CD4-positive, alpha-beta T cell treated with Interleukin-15 for 1 hour (primary cell): ENCODE measurements around the gene EPB41L3.
A peak's percentile ranks its signal among the peaks of the same experiment; 100 is the strongest.
"Not testable (repeated sequence)": the region's sequence is repeated elsewhere in the genome, so short reads cannot be mapped to it uniquely, and the experiment has no call there.

Experiments
- DNase-seq: peaks from one replicate; pipeline ENCODE4 v3.0.0-alpha.2; 2020

The EPB41L3 gene

GRCh38 chr18:5543773-5544389 lies at the start of gene EPB41L3:
Gene EPB41L3, minus strand, starts transcription at chr18:5543997. Its CDS starts 54,814 bp downstream, at chr18:5489183.
- DNase-seq, result peak; percentile 44

- no peak for DNase-seq
Measured at GRCh38 chr18:5588529-5588928, 44.7 kb upstream of the EPB41L3 start.

GRCh38 chr18:5585653-5586052 lies 41.9 kb upstream of the EPB41L3 start:
- DNase-seq, result no peak

GRCh38 chr18:5584746-5585417 lies 41.1 kb upstream of the EPB41L3 start:
- DNase-seq, result no peak

- DNase-seq, result peak; percentile 25
Measured at GRCh38 chr18:5582849-5583681, 39.3 kb upstream of the EPB41L3 start.

GRCh38 chr18:5582076-5582475 lies 38.3 kb upstream of the EPB41L3 start:
- DNase-seq, result no peak

- no peak for DNase-seq
Measured at GRCh38 chr18:5574843-5575242, 31.0 kb upstream of the EPB41L3 start.

- no peak for DNase-seq
Measured at GRCh38 chr18:5571666-5572065, 27.9 kb upstream of the EPB41L3 start.

GRCh38 chr18:5570613-5571012 lies 26.8 kb upstream of the EPB41L3 start:
- DNase-seq, result not testable (repeated sequence)

GRCh38 chr18:5568416-5568815 lies 24.6 kb upstream of the EPB41L3 start:
- no peak for DNase-seq

GRCh38 chr18:5558851-5559250 lies 15.1 kb upstream of the EPB41L3 start:
- DNase-seq, result no peak

GRCh38 chr18:5556310-5556974 lies 12.6 kb upstream of the EPB41L3 start:
- DNase-seq, result no peak

- DNase-seq, result no peak
Measured at GRCh38 chr18:5554629-5555028, 10.8 kb upstream of the EPB41L3 start.

GRCh38 chr18:5546660-5547059 lies 2.9 kb upstream of the EPB41L3 start:
- DNase-seq, result no peak

- no peak for DNase-seq
Measured at GRCh38 chr18:5543036-5543680, 639 bp downstream of the EPB41L3 start.

- DNase-seq, result no peak
Measured at GRCh38 chr18:5542515-5543035, 1.2 kb downstream of the EPB41L3 start.

- no peak for DNase-seq
Measured at GRCh38 chr18:5541644-5542043, 2.2 kb downstream of the EPB41L3 start.

- DNase-seq, result no peak
Measured at GRCh38 chr18:5539391-5539790, 4.4 kb downstream of the EPB41L3 start.

- no peak for DNase-seq
Measured at GRCh38 chr18:5538544-5538943, 5.3 kb downstream of the EPB41L3 start.

- DNase-seq, result no peak
Measured at GRCh38 chr18:5537860-5538259, 5.9 kb downstream of the EPB41L3 start.

- no peak for DNase-seq
Measured at GRCh38 chr18:5534845-5535244, 9.0 kb downstream of the EPB41L3 start.

- DNase-seq, result no peak
Measured at GRCh38 chr18:5532066-5532465, 11.7 kb downstream of the EPB41L3 start.
